A673 (cell line): ENCODE results near the gene MEF2A. TPM values are rescaled to one million over a fixed set of nuclear protein-coding genes. Genes with fewer than 3 reads are reported as not detected.

Source experiments
- BruUV-seq: library from RNA; stranded (reverse); fragments of 400-500 nt; replicated peaks from 2 replicates; lab custom pipeline; 2021; lab: Mats Ljungman, UMichigan
- CTCF ChIA-PET: fragments of 300-600 bp; sonication (Branson Sonifier 250); formaldehyde crosslinking; loops from one replicate; lab custom pipeline; 2022; ENCODE audit warnings: antibody characterized with exemption; lab: Charles Lee
- POLR2A ChIA-PET: fragments of 300-600 bp; sonication (Branson Sonifier 250); formaldehyde crosslinking; loops from one replicate; lab custom pipeline; 2022; ENCODE audit warnings: antibody characterized with exemption; ENCODE audit not compliant: low non-redundant PET; lab: Charles Lee
- DNase-seq: peaks from one replicate; pipeline ENCODE4 v3.0.0-alpha.2; 2015; ENCODE audit warnings: low spot score
- H3K27ac ChIP-seq: fragments of 200-600 bp; sonication (generic); 2 replicates; pipeline ENCODE4 v1.5.1; 2016; ENCODE audit warnings: mixed run types, low read depth, mild to moderate bottlenecking, mixed read lengths, antibody characterized with exemption, low read length; ENCODE audit not compliant: poor library complexity, severe bottlenecking
- H3K27me3 ChIP-seq: fragments of 200-600 bp; sonication (generic); replicated peaks from 2 replicates; pipeline ENCODE4 v1.6.1; 2017; ENCODE audit warnings: mixed run types, low read depth, mild to moderate bottlenecking, mixed read lengths, antibody characterized with exemption, low read length; ENCODE audit not compliant: insufficient read depth, poor library complexity
- H3K36me3 ChIP-seq: fragments of 200-600 bp; sonication (generic); 2 replicates; pipeline ENCODE4 v1.6.1; 2016; ENCODE audit warnings: mixed run types, mild to moderate bottlenecking, mixed read lengths, antibody characterized with exemption, low read length; ENCODE audit not compliant: insufficient read depth, poor library complexity, severe bottlenecking
- H3K4me1 ChIP-seq: fragments of 200-600 bp; sonication (generic); 2 replicates; pipeline ENCODE4 v1.6.1; 2017; ENCODE audit warnings: mixed run types, mild to moderate bottlenecking, mixed read lengths, antibody characterized with exemption, low read length; ENCODE audit not compliant: insufficient read depth, poor library complexity, severe bottlenecking
- H3K4me3 ChIP-seq: fragments of 200-600 bp; sonication (generic); 2 replicates; pipeline ENCODE4 v1.5.1; 2016; ENCODE audit warnings: low read depth, mixed run types, mild to moderate bottlenecking, mixed read lengths, low read length; ENCODE audit not compliant: poor library complexity, severe bottlenecking
- H3K9me3 ChIP-seq: fragments of 200-600 bp; sonication (generic); 2 replicates; pipeline ENCODE4 v1.6.1; 2016; ENCODE audit warnings: mixed run types, low read depth, mild to moderate bottlenecking, mixed read lengths, antibody characterized with exemption, low read length; ENCODE audit not compliant: poor library complexity, severe bottlenecking
- CTCF ChIP-seq: fragments of 300-800, 200-600 bp; sonication (generic); conservative IDR thresholded peaks from 2 replicates; pipeline ENCODE4 v1.5.1; 2017; ENCODE audit warnings: low read depth, mild to moderate bottlenecking, antibody characterized with exemption, low read length, moderate library complexity, mixed read lengths
- EZH2 ChIP-seq: fragments of 200-600 bp; sonication (generic); IDR thresholded peaks from 2 replicates; pipeline ENCODE4 v1.6.1; 2017; ENCODE audit warnings: borderline replicate concordance, low read depth, mild to moderate bottlenecking, mixed read lengths, antibody characterized with exemption, low read length; ENCODE audit not compliant: poor library complexity, severe bottlenecking
- intact Hi-C: fragments of 100-400 bp; cut with micrococcal nuclease; formaldehyde crosslinking; loops from one replicate; pipeline ENCODE4 v1.10.0; 2022; ENCODE audit not compliant: unreplicated experiment
- total RNA-seq: library from RNA; stranded (reverse); gene quantifications from 2 replicates; pipeline ENCODE4 v1.2.3, GENCODE V29; 2021

Gene MEF2A
- total RNA-seq, 1 experiment from 2014 or later = 26.4 TPM

- Histone ChIP-seq H3K4me3 (no peak overlapping the region), H3K9me3 (no peaks in the 10 kb centered on the region), H3K36me3 (peaks cover 6% of the 10 kb centered on the region), H3K27ac (no peak overlapping the region), H3K4me1 (no peaks in the 10 kb centered on the region), H3K27me3 (no peaks in the 10 kb centered on the region)
- no TSS peak for BruUV-seq
- TF ChIP-seq CTCF (no peak), EZH2 (no peak)
- intact Hi-C loops = no loop called here
- CTCF ChIA-PET = no interaction called here
- DNase-seq = no peak
- POLR2A ChIA-PET = no interaction called here
Measured at GRCh38 chr15:99674279-99674678, 108.5 kb downstream of the MEF2A start.

GRCh38 chr15:99677540-99678134 lies 111.9 kb downstream of the MEF2A start:
- ChIA-PET CTCF (no interaction called here), POLR2A (no interaction called here)
- TF ChIP-seq CTCF (no peak), EZH2 (no peak)
- no peaks in the 10 kb centered on the region for H3K9me3 ChIP-seq
- no peak overlapping the region for H3K4me3 ChIP-seq
- H3K4me1 ChIP-seq = peaks cover 10% of the 10 kb centered on the region
- BruUV-seq = no TSS peak
- intact Hi-C loops = no loop called here
- H3K27me3 ChIP-seq = no peaks in the 10 kb centered on the region
- DNase-seq = no peak
- H3K36me3 ChIP-seq = peaks cover 6% of the 10 kb centered on the region
- no peak overlapping the region for H3K27ac ChIP-seq

GRCh38 chr15:99680276-99680675 lies 114.5 kb downstream of the MEF2A start:
- Histone ChIP-seq H3K27ac (no peak overlapping the region), H3K4me1 (peaks cover 19% of the 10 kb centered on the region), H3K36me3 (no peaks in the 10 kb centered on the region), H3K27me3 (no peaks in the 10 kb centered on the region), H3K4me3 (no peak overlapping the region), H3K9me3 (no peaks in the 10 kb centered on the region)
- ChIA-PET CTCF (no interaction called here), POLR2A (no interaction called here)
- intact Hi-C loops = no loop called here
- no peak for DNase-seq
- TF ChIP-seq EZH2 (no peak), CTCF (no peak)
- no TSS peak for BruUV-seq
